Body of pancreas (tissue), 4 donors: ENCODE measurements around the gene TMEM109. TPM values are rescaled to one million over a fixed set of nuclear protein-coding genes. Genes with fewer than 3 reads are reported as not detected.

Experiments
- ATAC-seq: fragments of 150-250 bp; one replicate; pipeline ENCODE4 v1.9.1; 2016
- DNase-seq, 4 donors: peaks; one replicate each; pipeline ENCODE4 v3.0.0-alpha.2; 2019
- H3K27ac ChIP-seq, 4 donors: fragments of 200-600 bp; sonication (generic); 1 replicate in 3 of 4; 2 replicates in 1 of 4; pipeline versions ENCODE4 v1.5.1 to v1.6.1; 2016 to 2019; ENCODE audit warnings: mild to moderate bottlenecking in 1 of 4, mixed read lengths in 1 of 4, moderate library complexity in 1 of 4
- H3K27me3 ChIP-seq, 2 donors: fragments of 200-600 bp; sonication (generic); one replicate each; pipeline ENCODE4 v1.6.0; 2016; ENCODE audit warnings: mild to moderate bottlenecking in 1 of 2
- H3K36me3 ChIP-seq, 2 donors: fragments of 200-600 bp; sonication (generic); replicated peaks in 1 of 2; 2 replicates each; pipeline ENCODE4 v1.5.1; 2016; ENCODE audit warnings: low read depth in 2 of 2; ENCODE audit not compliant: insufficient read depth in 1 of 2
- H3K4me1 ChIP-seq: fragments of 200-600 bp; sonication (generic); one replicate; pipeline ENCODE4 v1.6.0; 2016
- H3K4me3 ChIP-seq, 2 donors: fragments of 200-600 bp; sonication (generic); 1 replicate in 1 of 2; 2 replicates in 1 of 2; pipeline ENCODE4 v1.5.1; 2016 to 2019
- H3K9me3 ChIP-seq, 3 donors: fragments of 200-600 bp; sonication (generic); 1 replicate in 2 of 3; 2 replicates in 1 of 3; pipeline ENCODE4 v1.5.1; 2016
- POLR2A ChIP-seq, 3 donors: fragments of 450-650 bp; IDR thresholded peaks; one replicate each; pipeline ENCODE4 v1.6.1; 2016; ENCODE audit warnings: antibody characterized with exemption in 3 of 3, mild to moderate bottlenecking in 2 of 3
- WGBS, 2 donors: methylation state at CpG; one replicate each; pipeline ENCODE4 v1.1.5; 2017; 5-methylcytosine and 5-hydroxymethylcytosine counted together
- intact Hi-C: fragments of 100-400 bp; cut with DNase I; formaldehyde crosslinking; loops from one replicate; pipeline ENCODE4 v1.15.1; 2023
- total RNA-seq, 2 donors: library from RNA; depleted of rRNA; stranded (reverse); fragments of >200 nt; gene quantifications; one replicate each; pipeline ENCODE4 v1.1.0, GENCODE V29; 2016
- TF ChIP-seq, protein P1 (sequence below), 7 experiments: fragments of 450-650 bp in 4 of 7; fragments of 200-600 bp in 3 of 7; sonication (generic) in 3 of 7; IDR thresholded peaks; one replicate each; pipeline ENCODE4 v1.5.1; 2016 to 2019; ENCODE audit warnings: antibody characterized with exemption in 7 of 7

The TMEM109 gene
- total RNA-seq, 2 donors from 2014 or later, result 59.9 to 62.6 TPM

DNA sequence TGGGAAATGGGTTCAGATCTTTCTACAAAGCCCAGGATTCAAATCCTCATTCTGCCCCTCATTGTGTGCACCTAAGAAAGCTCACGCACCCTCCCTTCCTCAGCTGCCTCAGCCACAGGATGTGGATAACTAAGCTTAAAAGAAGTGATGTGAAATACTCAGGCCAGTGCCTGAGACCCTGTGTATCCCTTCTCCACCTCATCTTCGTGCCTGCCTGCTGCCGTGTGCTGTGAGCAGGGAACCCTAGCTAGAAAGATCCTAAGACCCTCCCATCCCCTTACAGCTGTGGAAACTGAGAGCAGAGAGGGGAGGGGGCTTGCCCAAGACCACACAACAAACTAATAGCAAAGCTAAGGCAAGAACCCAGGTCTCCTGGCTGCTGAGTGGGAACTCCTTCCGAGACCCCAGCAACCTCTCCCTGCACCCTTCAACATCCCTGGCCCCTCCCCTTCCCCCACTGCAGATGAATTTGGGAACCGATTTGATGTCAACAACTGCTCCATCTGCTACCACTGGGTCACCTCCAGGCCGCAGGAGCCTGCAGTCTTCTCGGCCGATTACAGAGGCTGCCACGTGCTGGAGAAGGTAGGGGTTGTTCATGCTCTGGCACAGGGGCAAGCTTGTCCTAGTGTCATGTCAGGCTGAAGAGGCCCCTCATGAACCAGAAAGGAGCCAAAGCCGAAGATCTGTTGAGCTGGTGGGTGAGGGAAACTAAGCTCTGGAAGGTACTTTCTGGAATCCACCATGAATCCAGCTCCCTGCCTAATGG, 45.1 kb upstream of the TMEM109 start:
- Histone ChIP-seq H3K9me3 (no peaks in the 10 kb centered on the region), H3K4me3 (no peak overlapping the region), H3K4me1 (no peaks in the 10 kb centered on the region), H3K27ac (no peak overlapping the region), H3K36me3 (no peaks in the 10 kb centered on the region), H3K27me3 (no peaks in the 10 kb centered on the region)
- intact Hi-C loops, result no loop called here
- ATAC-seq (no peak), DNase-seq (no peak)
- TF ChIP-seq, protein P1, sequence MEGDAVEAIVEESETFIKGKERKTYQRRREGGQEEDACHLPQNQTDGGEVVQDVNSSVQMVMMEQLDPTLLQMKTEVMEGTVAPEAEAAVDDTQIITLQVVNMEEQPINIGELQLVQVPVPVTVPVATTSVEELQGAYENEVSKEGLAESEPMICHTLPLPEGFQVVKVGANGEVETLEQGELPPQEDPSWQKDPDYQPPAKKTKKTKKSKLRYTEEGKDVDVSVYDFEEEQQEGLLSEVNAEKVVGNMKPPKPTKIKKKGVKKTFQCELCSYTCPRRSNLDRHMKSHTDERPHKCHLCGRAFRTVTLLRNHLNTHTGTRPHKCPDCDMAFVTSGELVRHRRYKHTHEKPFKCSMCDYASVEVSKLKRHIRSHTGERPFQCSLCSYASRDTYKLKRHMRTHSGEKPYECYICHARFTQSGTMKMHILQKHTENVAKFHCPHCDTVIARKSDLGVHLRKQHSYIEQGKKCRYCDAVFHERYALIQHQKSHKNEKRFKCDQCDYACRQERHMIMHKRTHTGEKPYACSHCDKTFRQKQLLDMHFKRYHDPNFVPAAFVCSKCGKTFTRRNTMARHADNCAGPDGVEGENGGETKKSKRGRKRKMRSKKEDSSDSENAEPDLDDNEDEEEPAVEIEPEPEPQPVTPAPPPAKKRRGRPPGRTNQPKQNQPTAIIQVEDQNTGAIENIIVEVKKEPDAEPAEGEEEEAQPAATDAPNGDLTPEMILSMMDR (IDR thresholded peaks at IDR 0.05), result no peak
- TF ChIP-seq POLR2A (IDR thresholded peaks at IDR 0.05), result no peak
- 65 to 72% methylated on average over 5 to 10 of the region's 10 CpGs for WGBS, 2 donors

DNA sequence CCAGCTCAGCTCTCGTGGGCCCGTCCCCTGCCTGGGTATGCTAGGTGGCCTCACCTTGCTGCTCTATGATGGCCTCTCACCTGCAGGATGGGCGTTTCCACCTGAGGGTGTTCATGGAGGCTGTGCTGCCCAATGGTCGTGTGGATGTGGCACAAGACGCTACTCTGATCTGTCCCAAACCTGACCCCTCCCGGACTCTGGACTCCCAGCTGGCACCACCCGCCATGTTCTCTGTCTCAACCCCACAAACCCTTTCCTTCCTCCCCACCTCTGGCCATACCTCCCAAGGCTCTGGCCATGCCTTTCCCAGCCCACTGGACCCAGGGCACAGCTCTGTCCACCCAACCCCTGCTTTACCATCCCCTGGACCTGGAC, 44.5 kb upstream of the TMEM109 start:
- intact Hi-C loops, result no loop called here
- H3K4me1 ChIP-seq, result no peaks in the 10 kb centered on the region
- TF ChIP-seq, protein P1 (IDR thresholded peaks at IDR 0.05), result no peak
- WGBS, 2 donors, result 81 to 88% methylated on average over 7 of the region's 7 CpGs
- no peaks in the 10 kb centered on the region for H3K27me3 ChIP-seq
- H3K9me3 ChIP-seq, result no peaks in the 10 kb centered on the region
- no peaks in the 10 kb centered on the region for H3K36me3 ChIP-seq
- H3K4me3 ChIP-seq, result no peak overlapping the region
- DNase-seq (no peak), ATAC-seq (no peak)
- H3K27ac ChIP-seq, result no peak overlapping the region

DNA sequence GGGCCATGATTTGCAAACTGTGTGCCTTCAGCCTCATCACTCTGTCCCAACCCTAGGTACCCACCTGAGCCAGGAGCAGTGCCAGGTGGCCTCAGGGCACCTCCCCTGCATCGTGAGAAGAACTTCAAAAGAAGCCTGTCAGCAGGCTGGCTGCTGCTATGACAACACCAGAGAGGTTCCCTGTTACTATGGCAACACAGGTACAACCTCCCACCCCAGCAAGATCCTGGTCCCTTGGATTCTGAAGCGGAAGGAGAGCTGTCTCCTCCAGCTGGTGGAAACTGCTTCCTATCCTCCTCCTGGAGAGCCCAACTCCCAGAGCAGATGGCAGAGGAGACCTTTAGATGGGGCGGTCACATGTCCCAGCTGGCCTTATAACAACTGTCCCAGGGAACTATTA, 43.7 kb upstream of the TMEM109 start:
- no peak overlapping the region for H3K4me3 ChIP-seq
- no peaks in the 10 kb centered on the region for H3K4me1 ChIP-seq
- 59 to 71% methylated on average over 3 of the region's 3 CpGs for WGBS, 2 donors
- H3K27ac ChIP-seq, result no peak overlapping the region
- no peaks in the 10 kb centered on the region for H3K36me3 ChIP-seq
- no peak for ATAC-seq
- H3K27me3 ChIP-seq, result no peaks in the 10 kb centered on the region
- DNase-seq, result peak in 2 of 4 donors; percentile 34 to 37
- TF ChIP-seq, protein P1 (IDR thresholded peaks at IDR 0.05), result no peak
- no peak for TF ChIP-seq POLR2A (IDR thresholded peaks at IDR 0.05)
- no peaks in the 10 kb centered on the region for H3K9me3 ChIP-seq
- intact Hi-C loops, result no loop called here

DNA sequence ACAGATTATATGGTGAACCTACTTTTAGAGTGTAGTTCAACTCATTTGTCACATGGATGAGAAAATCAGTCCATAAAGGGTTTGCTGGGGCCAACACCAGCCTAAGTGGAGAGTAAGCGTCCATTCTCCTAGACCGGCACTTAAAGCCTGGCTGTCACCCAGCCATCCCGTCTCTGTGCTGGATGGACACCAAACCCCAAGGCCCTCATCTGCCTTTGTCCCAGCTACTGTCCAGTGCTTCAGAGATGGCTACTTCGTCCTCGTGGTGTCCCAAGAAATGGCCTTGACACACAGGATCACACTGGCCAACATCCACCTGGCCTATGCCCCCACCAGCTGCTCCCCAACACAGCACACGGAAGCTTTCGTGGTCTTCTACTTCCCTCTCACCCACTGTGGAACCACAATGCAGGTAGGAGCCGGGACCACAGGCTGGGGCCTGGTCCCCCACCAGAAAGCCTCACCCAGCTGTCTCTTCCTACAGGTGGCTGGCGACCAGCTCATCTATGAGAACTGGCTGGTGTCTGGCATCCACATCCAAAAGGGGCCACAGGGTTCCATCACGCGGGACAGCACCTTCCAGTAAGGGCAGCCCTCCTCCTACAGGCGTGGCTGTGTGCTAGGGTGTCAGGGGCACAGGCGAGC, 43.1 kb upstream of the TMEM109 start:
- Histone ChIP-seq H3K4me1 (no peaks in the 10 kb centered on the region), H3K9me3 (no peaks in the 10 kb centered on the region), H3K27me3 (no peaks in the 10 kb centered on the region), H3K4me3 (no peak overlapping the region), H3K27ac (peak overlapping the region in 1 of 4 donors; percentile 2), H3K36me3 (no peaks in the 10 kb centered on the region)
- TF ChIP-seq POLR2A (IDR thresholded peaks at IDR 0.05), result no peak
- TF ChIP-seq, protein P1 (IDR thresholded peaks at IDR 0.05), result no peak
- intact Hi-C loops, result no loop called here
- no peak for ATAC-seq
- DNase-seq, result no peak
- WGBS, 2 donors, result 72 to 78% methylated on average over 8 to 13 of the region's 13 CpGs
